ENCODE results near the gene STEAP3.

Gene STEAP3

GRCh38 chr2:119295688-119296375, 72.2 kb downstream of the STEAP3 start:
- DNase-seq: no peak

GRCh38 chr2:119301413-119301812, 77.8 kb downstream of the STEAP3 start:
- DNase-seq: no peak

GRCh38 chr2:119304847-119305246, 81.2 kb downstream of the STEAP3 start:
- DNase-seq: no peak

- DNase-seq: no peak
Measured at GRCh38 chr2:119305497-119306195, 82.0 kb downstream of the STEAP3 start.

- no peak for DNase-seq
Measured at GRCh38 chr2:119306196-119306590, 82.6 kb downstream of the STEAP3 start.

- DNase-seq: no peak
Measured at GRCh38 chr2:119307419-119308140, 83.9 kb downstream of the STEAP3 start.

- DNase-seq: no peak
Measured at GRCh38 chr2:119308793-119309330, 85.2 kb downstream of the STEAP3 start.

GRCh38 chr2:119311371-119311770, 87.7 kb downstream of the STEAP3 start:
- DNase-seq: no peak

GRCh38 chr2:119311831-119312230, 88.2 kb downstream of the STEAP3 start:
- no peak for DNase-seq

Measured in activated CD8-positive, alpha-beta memory T cell treated with anti-CD3 and anti-CD28 coated beads, Interleukin-2, amount 50 U/mL, for 48 hours (primary cell).